K562 (cell line): ENCODE measurements around the gene RNU6-9. TPM values are rescaled to one million over a fixed set of nuclear protein-coding genes. Genes with fewer than 3 reads are reported as not detected.
A peak's percentile ranks its signal among the peaks of the same experiment; 100 is the strongest.

ENCODE experiments used
- ATAC-seq: fragments of 200-7000 bp; cut with Tn5 transposase; 3 replicates; pipeline ENCODE4 v1.9.1; 2020; ENCODE audit warnings: moderate library complexity
- BruUV-seq: library from RNA; stranded (reverse); fragments of 400-500 nt; replicated peaks from 2 replicates; lab custom pipeline; 2021; lab: Mats Ljungman, UMichigan
- CTCF ChIA-PET: fragments of 300-600 bp; formaldehyde crosslinking; extraction: SDS; loops from one replicate; lab custom pipeline; 2021; ENCODE audit warnings: low intra/inter-chr PET ratio; lab: Yijun Ruan, JAX
- POLR2A ChIA-PET: fragments of 300-600, 350-650 bp; sonication (Branson Sonifier 250); formaldehyde crosslinking; extraction: SDS; loops from one replicate; lab custom pipeline; 2021; ENCODE audit warnings: antibody characterized with exemption, inconsistent platforms; lab: Yijun Ruan, JAX
- DNase-seq, 4 experiments: peaks; one replicate each; pipeline versions ENCODE4 v3.0.0 to v3.0.0-alpha.2; 2011 to 2018; ENCODE audit warnings: low spot score in 3 of 4, mixed read lengths in 3 of 4; ENCODE audit errors: extremely low read depth in 1 of 4
- FAIRE-seq: peaks from 2 replicates; lab custom pipeline; 2011; peaks lifted over from hg19 to GRCh38; lab: Jason Lieb, UNC
- H2AFZ ChIP-seq: 2 replicates; pipeline ENCODE4 v1.6.0; 2011; ENCODE audit warnings: low read depth, low read length, control low read depth, inconsistent platforms
- H3K27ac ChIP-seq: fragments of 200-600 bp; 3 replicates; pipeline ENCODE4 v1.8.0; 2011; ENCODE audit warnings: low read depth, mild to moderate bottlenecking, control low read depth, inconsistent platforms, low read length, moderate library complexity, mixed read lengths; ENCODE audit errors: extremely low read depth
- H3K27me3 ChIP-seq, 2 experiments: fragments of 300-600 bp in 1 of 2; 2 replicates in 1 of 2; 3 replicates in 1 of 2; pipeline versions ENCODE4 v1.6.0 to v1.8.0; 2011; ENCODE audit warnings: inconsistent platforms in 2 of 2, low read length in 2 of 2, mild to moderate bottlenecking in 1 of 2, mixed read lengths in 1 of 2, moderate library complexity in 1 of 2; ENCODE audit not compliant: control insufficient read depth in 2 of 2, insufficient read depth in 2 of 2
- H3K36me3 ChIP-seq: fragments of 300-600 bp; 3 replicates; pipeline ENCODE4 v1.8.0; 2011; ENCODE audit warnings: mild to moderate bottlenecking, low read length, inconsistent platforms; ENCODE audit not compliant: control insufficient read depth, insufficient read depth
- H3K4me1 ChIP-seq, 2 experiments: fragments of 200-600 bp in 1 of 2; replicated peaks in 1 of 2; 2 replicates in 1 of 2; 3 replicates in 1 of 2; pipeline versions ENCODE4 v1.5.1 to v1.8.0; 2011; ENCODE audit warnings: inconsistent platforms in 2 of 2, low read length in 2 of 2, mild to moderate bottlenecking in 1 of 2, mixed read lengths in 1 of 2, moderate library complexity in 1 of 2; ENCODE audit not compliant: control insufficient read depth in 2 of 2, insufficient read depth in 2 of 2
- H3K4me2 ChIP-seq: 2 replicates; pipeline ENCODE4 v1.6.1; 2011; ENCODE audit warnings: low read length, control low read depth, inconsistent platforms, mixed read lengths; ENCODE audit not compliant: insufficient read depth
- H3K4me3 ChIP-seq: fragments of 200-600 bp; sonication (generic), shearing (Covaris generic); 2 replicates; pipeline ENCODE4 v1.5.1; 2016; ENCODE audit warnings: control low read depth, inconsistent platforms
- H3K79me2 ChIP-seq: fragments of 200-600 bp; 3 replicates; pipeline ENCODE4 v1.8.0; 2011; ENCODE audit warnings: low read length, inconsistent platforms; ENCODE audit not compliant: control insufficient read depth, insufficient read depth
- H3K9ac ChIP-seq, 2 experiments: 2 replicates each; pipeline versions ENCODE4 v1.6.0 to v1.6.1; 2011; ENCODE audit warnings: low read depth in 2 of 2, low read length in 2 of 2, control low read depth in 1 of 2, inconsistent platforms in 1 of 2, mild to moderate bottlenecking in 1 of 2, mixed read lengths in 1 of 2; ENCODE audit not compliant: insufficient read depth in 1 of 2
- H3K9me1 ChIP-seq: one replicate; pipeline ENCODE4 v1.6.0; 2011; ENCODE audit warnings: inconsistent platforms, mild to moderate bottlenecking, low read length, moderate library complexity; ENCODE audit not compliant: control insufficient read depth, insufficient read depth
- H3K9me3 ChIP-seq: replicated peaks from 2 replicates; pipeline ENCODE4 v1.5.1; 2011; ENCODE audit warnings: low read depth, low read length, inconsistent platforms; ENCODE audit not compliant: control insufficient read depth, insufficient read depth
- H4K20me1 ChIP-seq: replicated peaks from 2 replicates; pipeline ENCODE4 v1.6.1; 2011; ENCODE audit warnings: low read length, inconsistent platforms, mixed read lengths; ENCODE audit not compliant: control insufficient read depth, insufficient read depth
- IRF2 ChIP-seq: sonication (generic); formaldehyde crosslinking; IDR thresholded peaks from 2 replicates; pipeline ENCODE4 v1.8.1; 2022; ENCODE audit warnings: mild to moderate bottlenecking, missing genetic modification reagents
- ZEB2 ChIP-seq: fragments of 450-650 bp; IDR thresholded peaks from 2 replicates; pipeline ENCODE4 v1.6.1; 2016
- ZNF444 ChIP-seq: fragments of 250-450 bp; sonication (Bioruptor Pico); IDR thresholded peaks from 2 replicates; pipeline ENCODE4 v1.4.0; 2020; ENCODE audit warnings: mild to moderate bottlenecking, moderate library complexity
- ZNF695 ChIP-seq: fragments of 450-650 bp; formaldehyde crosslinking; IDR thresholded peaks from 2 replicates; pipeline ENCODE4 v1.4.0; 2020; ENCODE audit warnings: mild to moderate bottlenecking, moderate library complexity
- WGBS: fragments of 100-300 bp; shearing (Covaris generic); methylation state at CpG from one replicate; pipeline ENCODE4 v1.1.6; 2016; ENCODE audit warnings: low coverage, mixed read lengths; ENCODE audit not compliant: insufficient coverage; ENCODE audit errors: missing lambda C conversion rate; 5-methylcytosine and 5-hydroxymethylcytosine counted together
- in situ Hi-C: fragments of 300-500 bp; cut with MboI; formaldehyde crosslinking; loops from 4 replicates; pipeline ENCODE4 v1.15.0; 2018; ENCODE audit warnings: inconsistent platforms, mixed read lengths
- intact Hi-C: fragments of 100-400 bp; cut with micrococcal nuclease; formaldehyde crosslinking; loops from 2 replicates; pipeline ENCODE4 v1.14.2; 2022
- polyA plus RNA-seq, 8 experiments: library from polyadenylated mRNA; depleted of rRNA in 4 of 8; stranded (reverse) in 5 of 8; unstranded in 3 of 8; fragments of >200 nt; fragmentation: Nextera tagmentation in 2 of 8; fragmentation: Illumina TruSeq in 1 of 8; extraction: Ambion mirVana in 2 of 8; extraction: Trizol in 1 of 8; gene quantifications; 2 replicates each; pipeline versions ENCODE4 v1.2.1 to v1.2.3, GENCODE V29; 2011 to 2014; ENCODE audit warnings: inconsistent platforms in 1 of 8, missing spikeins in 1 of 8
- total RNA-seq, 7 experiments: library from RNA; depleted of rRNA in 6 of 7; stranded (reverse); fragments of >200 nt in 6 of 7; fragmentation: Illumina TruSeq in 2 of 7; extraction: Trizol in 2 of 7; gene quantifications; 2 replicates each; pipeline versions ENCODE4 v1.2.1 to v1.2.3, GENCODE V29; 2011 to 2021; ENCODE audit warnings: low replicate concordance in 1 of 7
- TF ChIP-seq, protein P1 (sequence below), 3 experiments: fragments of 200-800 bp in 1 of 3; sonication (Bioruptor generic) in 1 of 3; sonication (generic) in 1 of 3; formaldehyde crosslinking in 1 of 3; IDR thresholded peaks; 2 replicates each; pipeline versions ENCODE4 v1.6.1 to v1.8.0; 2016 to 2022; ENCODE audit warnings: mild to moderate bottlenecking in 2 of 3, missing compliant biosample characterization in 2 of 3, missing genetic modification characterization in 2 of 3, missing genetic modification reagents in 1 of 3
- TF ChIP-seq, protein P2 (sequence below): fragments of 250-450 bp; sonication (Bioruptor Pico); IDR thresholded peaks from 2 replicates; pipeline ENCODE4 v1.8.0; 2022; ENCODE audit warnings: inconsistent platforms
- TF ChIP-seq, protein P3 (sequence below): fragments of 200-800 bp; sonication (Bioruptor generic); IDR thresholded peaks from 2 replicates; pipeline ENCODE4 v1.6.1; 2016; ENCODE audit warnings: missing genetic modification characterization, missing compliant biosample characterization

RNU6-9 gene
- total and polyA plus RNA-seq, 9 of the 15 experiments (the other 6 are each of a cell fraction or from before 2014, with no cell fraction given) = not detected

DNA sequence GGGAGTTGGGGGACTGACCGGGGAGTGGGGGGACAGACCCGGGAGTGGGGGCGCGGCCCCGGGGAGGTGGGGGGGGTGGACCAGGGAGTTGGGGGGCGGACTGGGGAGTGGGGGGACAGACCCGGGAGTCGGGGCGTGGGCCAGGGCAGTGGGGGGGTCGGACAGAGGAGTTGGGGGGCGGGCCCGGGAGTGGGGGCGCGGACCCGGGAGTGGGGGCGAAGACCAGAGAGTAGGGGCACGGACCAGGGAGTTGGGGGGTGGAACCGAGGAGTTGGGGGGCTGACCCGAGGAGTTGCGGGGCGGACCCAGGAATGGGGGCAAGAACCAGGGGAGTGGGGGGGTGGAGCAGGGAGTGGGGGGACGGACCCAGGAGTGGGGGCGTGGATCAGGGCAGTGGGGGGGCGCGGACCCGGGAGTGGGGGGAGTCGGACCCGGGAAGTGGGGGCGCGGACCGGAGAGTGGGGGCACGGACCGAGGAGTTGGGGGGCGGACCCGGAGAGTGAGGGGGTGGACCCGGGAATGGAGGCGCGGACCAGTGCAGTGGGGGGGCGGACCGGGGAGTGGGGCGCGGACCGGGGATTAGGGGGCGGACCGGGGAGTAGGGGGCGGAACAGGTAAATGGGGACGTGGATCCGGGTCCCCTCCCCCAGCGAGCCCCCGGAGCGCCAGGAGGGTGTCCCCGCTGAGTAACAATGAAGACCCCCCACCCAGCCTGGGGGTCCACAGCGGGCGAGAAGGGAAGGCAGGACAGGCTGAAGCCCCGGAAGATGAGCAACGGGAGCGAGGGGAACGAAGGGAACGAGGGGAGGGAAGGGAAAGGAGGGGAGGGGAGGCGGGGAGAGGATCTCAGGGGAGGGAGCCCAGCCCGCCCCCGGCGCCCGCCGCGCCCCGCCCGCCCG lies 19.1 kb downstream of the RNU6-9 start (continued):
- TF ChIP-seq, protein P1, sequence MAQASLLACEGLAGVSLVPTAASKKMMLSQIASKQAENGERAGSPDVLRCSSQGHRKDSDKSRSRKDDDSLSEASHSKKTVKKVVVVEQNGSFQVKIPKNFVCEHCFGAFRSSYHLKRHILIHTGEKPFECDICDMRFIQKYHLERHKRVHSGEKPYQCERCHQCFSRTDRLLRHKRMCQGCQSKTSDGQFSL (CRISPR knock-in tag; IDR thresholded peaks at IDR 0.05) = peak; percentile 92
- TF ChIP-seq, protein P1 (tag; IDR thresholded peaks at IDR 0.05) = peak in 1 of 2 experiments; percentile 90; a peak in 2 of 4 replicates

DNA sequence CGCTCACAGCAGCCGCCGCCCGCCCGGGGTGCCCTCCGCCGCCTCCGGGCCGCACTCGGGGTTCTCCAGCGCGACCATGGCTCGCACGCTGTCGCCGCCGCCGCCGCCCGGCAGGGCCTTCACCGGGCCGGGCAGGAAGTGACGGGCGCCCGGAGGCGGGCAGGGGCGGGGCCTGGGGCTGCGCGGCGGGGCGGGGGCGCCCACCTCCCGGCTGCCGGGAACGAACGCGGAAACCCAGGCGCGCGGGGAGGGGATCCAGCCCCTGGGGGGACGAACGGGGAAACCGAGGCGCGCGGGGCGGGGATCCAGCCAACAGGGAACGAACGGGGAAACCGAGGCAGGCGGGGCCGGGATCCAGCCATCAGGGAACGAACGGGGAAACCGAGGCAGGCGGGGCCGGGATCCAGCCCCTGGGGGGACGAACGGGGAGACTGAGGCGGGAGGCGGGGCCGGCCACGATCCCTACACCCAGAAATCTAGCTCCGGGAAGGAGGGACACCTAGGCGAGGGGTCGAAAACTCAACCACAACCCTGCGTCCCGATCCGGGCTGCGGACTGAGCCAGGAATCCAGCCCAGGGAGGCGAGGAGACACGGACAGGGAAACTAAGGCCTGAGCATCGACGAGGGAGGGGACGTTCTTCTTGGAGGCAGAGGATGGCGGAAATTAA lies 19.9 kb downstream of the RNU6-9 start, which contains the start of gene R3HDM4:
Gene R3HDM4 (minus strand): TSS at position 140 of the 669 bp plus-strand sequence. CDS start 62 bp downstream, at position 78.
- DNase-seq (peak; percentile 69 to 84 (median 76)), FAIRE-seq (no peak), ATAC-seq (peak; percentile 36)
- Histone ChIP-seq H2AFZ (peak within 1 kb of the TSS; percentile 72; the same call in 1 of the 2 replicates), H3K9me1 (no peaks in the 10 kb centered on the region), H3K27ac (peak within 1 kb of the TSS; percentile 91), H3K4me1 (peaks cover 13 to 72% of the 10 kb centered on the region in 2 experiments), H4K20me1 (0 out of 2 replicates have a peak, but pooled peaks cover 4% of the 10 kb centered on the region), H3K36me3 (peaks cover 10% of the 10 kb centered on the region; the same call in 1 of the 3 replicates), H3K4me2 (peak within 1 kb of the TSS; percentile 86), H3K9me3 (no peaks in the 10 kb centered on the region), H3K79me2 (peaks cover 70% of the 10 kb centered on the region), H3K4me3 (peak within 1 kb of the TSS; percentile 96), H3K27me3 (no peaks in the 10 kb centered on the region), H3K9ac (peak within 1 kb of the TSS; percentile 77 to 89)
- in situ Hi-C loops = no loop called here
- POLR2A ChIA-PET = no interaction called here
- BruUV-seq = TSS peak; percentile 42
- CTCF ChIA-PET = no interaction called here
- WGBS = 15% methylated on average over 17 of the region's 76 CpGs
- intact Hi-C loops = no loop called here
- TF ChIP-seq IRF2 (CRISPR knock-in tag) = no peak
- TF ChIP-seq, protein P2, sequence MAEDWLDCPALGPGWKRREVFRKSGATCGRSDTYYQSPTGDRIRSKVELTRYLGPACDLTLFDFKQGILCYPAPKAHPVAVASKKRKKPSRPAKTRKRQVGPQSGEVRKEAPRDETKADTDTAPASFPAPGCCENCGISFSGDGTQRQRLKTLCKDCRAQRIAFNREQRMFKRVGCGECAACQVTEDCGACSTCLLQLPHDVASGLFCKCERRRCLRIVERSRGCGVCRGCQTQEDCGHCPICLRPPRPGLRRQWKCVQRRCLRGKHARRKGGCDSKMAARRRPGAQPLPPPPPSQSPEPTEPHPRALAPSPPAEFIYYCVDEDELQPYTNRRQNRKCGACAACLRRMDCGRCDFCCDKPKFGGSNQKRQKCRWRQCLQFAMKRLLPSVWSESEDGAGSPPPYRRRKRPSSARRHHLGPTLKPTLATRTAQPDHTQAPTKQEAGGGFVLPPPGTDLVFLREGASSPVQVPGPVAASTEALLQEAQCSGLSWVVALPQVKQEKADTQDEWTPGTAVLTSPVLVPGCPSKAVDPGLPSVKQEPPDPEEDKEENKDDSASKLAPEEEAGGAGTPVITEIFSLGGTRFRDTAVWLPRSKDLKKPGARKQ (CRISPR knock-in tag) = no peak
- no peak for TF ChIP-seq ZNF695 (CRISPR knock-in tag)
- TF ChIP-seq, protein P3, sequence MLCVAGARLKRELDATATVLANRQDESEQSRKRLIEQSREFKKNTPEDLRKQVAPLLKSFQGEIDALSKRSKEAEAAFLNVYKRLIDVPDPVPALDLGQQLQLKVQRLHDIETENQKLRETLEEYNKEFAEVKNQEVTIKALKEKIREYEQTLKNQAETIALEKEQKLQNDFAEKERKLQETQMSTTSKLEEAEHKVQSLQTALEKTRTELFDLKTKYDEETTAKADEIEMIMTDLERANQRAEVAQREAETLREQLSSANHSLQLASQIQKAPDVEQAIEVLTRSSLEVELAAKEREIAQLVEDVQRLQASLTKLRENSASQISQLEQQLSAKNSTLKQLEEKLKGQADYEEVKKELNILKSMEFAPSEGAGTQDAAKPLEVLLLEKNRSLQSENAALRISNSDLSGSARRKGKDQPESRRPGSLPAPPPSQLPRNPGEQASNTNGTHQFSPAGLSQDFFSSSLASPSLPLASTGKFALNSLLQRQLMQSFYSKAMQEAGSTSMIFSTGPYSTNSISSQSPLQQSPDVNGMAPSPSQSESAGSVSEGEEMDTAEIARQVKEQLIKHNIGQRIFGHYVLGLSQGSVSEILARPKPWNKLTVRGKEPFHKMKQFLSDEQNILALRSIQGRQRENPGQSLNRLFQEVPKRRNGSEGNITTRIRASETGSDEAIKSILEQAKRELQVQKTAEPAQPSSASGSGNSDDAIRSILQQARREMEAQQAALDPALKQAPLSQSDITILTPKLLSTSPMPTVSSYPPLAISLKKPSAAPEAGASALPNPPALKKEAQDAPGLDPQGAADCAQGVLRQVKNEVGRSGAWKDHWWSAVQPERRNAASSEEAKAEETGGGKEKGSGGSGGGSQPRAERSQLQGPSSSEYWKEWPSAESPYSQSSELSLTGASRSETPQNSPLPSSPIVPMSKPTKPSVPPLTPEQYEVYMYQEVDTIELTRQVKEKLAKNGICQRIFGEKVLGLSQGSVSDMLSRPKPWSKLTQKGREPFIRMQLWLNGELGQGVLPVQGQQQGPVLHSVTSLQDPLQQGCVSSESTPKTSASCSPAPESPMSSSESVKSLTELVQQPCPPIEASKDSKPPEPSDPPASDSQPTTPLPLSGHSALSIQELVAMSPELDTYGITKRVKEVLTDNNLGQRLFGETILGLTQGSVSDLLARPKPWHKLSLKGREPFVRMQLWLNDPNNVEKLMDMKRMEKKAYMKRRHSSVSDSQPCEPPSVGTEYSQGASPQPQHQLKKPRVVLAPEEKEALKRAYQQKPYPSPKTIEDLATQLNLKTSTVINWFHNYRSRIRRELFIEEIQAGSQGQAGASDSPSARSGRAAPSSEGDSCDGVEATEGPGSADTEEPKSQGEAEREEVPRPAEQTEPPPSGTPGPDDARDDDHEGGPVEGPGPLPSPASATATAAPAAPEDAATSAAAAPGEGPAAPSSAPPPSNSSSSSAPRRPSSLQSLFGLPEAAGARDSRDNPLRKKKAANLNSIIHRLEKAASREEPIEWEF (CRISPR knock-in tag) = no peak
- TF ChIP-seq ZEB2 = no peak
- no peak for TF ChIP-seq ZNF444
